Ishikawa (cell line): ENCODE measurements around the gene ARL6IP1.

Experiments used
- CEBPB ChIP-seq: IDR thresholded peaks from 2 replicates; pipeline ENCODE4 v1.6.1; 2012
- CREB1 ChIP-seq: IDR thresholded peaks from 2 replicates; pipeline ENCODE4 v1.6.1; 2012; ENCODE audit warnings: low read depth
- EGR1 ChIP-seq: IDR thresholded peaks from 2 replicates; pipeline ENCODE4 v1.6.1; 2012
- EP300 ChIP-seq: IDR thresholded peaks from 2 replicates; pipeline ENCODE4 v1.6.1; 2012; ENCODE audit warnings: borderline replicate concordance
- FOXM1 ChIP-seq: IDR thresholded peaks from 2 replicates; pipeline ENCODE4 v1.6.1; 2012; ENCODE audit warnings: low read depth, borderline replicate concordance
- MAX ChIP-seq: IDR thresholded peaks from 2 replicates; pipeline ENCODE4 v1.6.1; 2012
- NFIC ChIP-seq: IDR thresholded peaks from 2 replicates; pipeline ENCODE4 v1.6.1; 2012
- RAD21 ChIP-seq: IDR thresholded peaks from 2 replicates; pipeline ENCODE4 v1.6.1; 2012; ENCODE audit warnings: low read depth
- REST ChIP-seq: IDR thresholded peaks from 2 replicates; pipeline ENCODE4 v1.6.1; 2012; ENCODE audit warnings: low read depth, mild to moderate bottlenecking
- TAF1 ChIP-seq: IDR thresholded peaks from 2 replicates; pipeline ENCODE4 v1.6.1; 2012; ENCODE audit warnings: low read depth, mild to moderate bottlenecking
- TCF12 ChIP-seq: IDR thresholded peaks from 2 replicates; pipeline ENCODE4 v1.6.1; 2012; ENCODE audit warnings: low read depth
- TEAD4 ChIP-seq: IDR thresholded peaks from 2 replicates; pipeline ENCODE4 v1.6.1; 2012
- USF1 ChIP-seq: IDR thresholded peaks from 2 replicates; pipeline ENCODE4 v1.6.1; 2012
- YY1 ChIP-seq: IDR thresholded peaks from 2 replicates; pipeline ENCODE4 v1.6.1; 2012; ENCODE audit warnings: low read depth
- ZBTB7A ChIP-seq: IDR thresholded peaks from 2 replicates; pipeline ENCODE4 v1.6.1; 2012; ENCODE audit warnings: low read depth

ARL6IP1 gene

GRCh38 chr16:18788828-18789514, 12.4 kb downstream of the ARL6IP1 start:
- no peak for TF ChIP-seq CEBPB
- no peak for TF ChIP-seq EP300
- TF ChIP-seq YY1: no peak
- TF ChIP-seq EGR1: no peak
- no peak for TF ChIP-seq NFIC
- no peak for TF ChIP-seq REST
- TF ChIP-seq MAX: no peak
- no peak for TF ChIP-seq USF1
- no peak for TF ChIP-seq TCF12
- TF ChIP-seq ZBTB7A: no peak
- TF ChIP-seq FOXM1: no peak
- no peak for TF ChIP-seq CREB1
- no peak for TF ChIP-seq TEAD4
- no peak for TF ChIP-seq RAD21
- TF ChIP-seq TAF1: no peak

- TF ChIP-seq NFIC: no peak
- no peak for TF ChIP-seq FOXM1
- TF ChIP-seq TAF1: no peak
- TF ChIP-seq EGR1: no peak
- no peak for TF ChIP-seq YY1
- no peak for TF ChIP-seq EP300
- no peak for TF ChIP-seq CREB1
- TF ChIP-seq TEAD4: no peak
- no peak for TF ChIP-seq RAD21
- no peak for TF ChIP-seq ZBTB7A
- no peak for TF ChIP-seq MAX
- no peak for TF ChIP-seq CEBPB
- TF ChIP-seq TCF12: no peak
- no peak for TF ChIP-seq USF1
Measured at GRCh38 chr16:18784917-18785623, 16.3 kb downstream of the ARL6IP1 start.

- TF ChIP-seq TAF1 (no peak), TEAD4 (no peak), NFIC (no peak), TCF12 (no peak), YY1 (no peak), MAX (no peak), REST (no peak), CREB1 (no peak), EGR1 (no peak), USF1 (no peak), FOXM1 (no peak), CEBPB (no peak), EP300 (no peak), RAD21 (no peak), ZBTB7A (no peak)
Measured at GRCh38 chr16:18783430-18784341, 17.7 kb downstream of the ARL6IP1 start.

GRCh38 chr16:18782697-18783429, 18.5 kb downstream of the ARL6IP1 start:
- no peak for TF ChIP-seq ZBTB7A
- no peak for TF ChIP-seq NFIC
- TF ChIP-seq YY1: no peak
- no peak for TF ChIP-seq EGR1
